Caki2 (cell line): ENCODE data around the gene OSBP2. TPM values are rescaled to one million over a fixed set of nuclear protein-coding genes. Genes with fewer than 3 reads are reported as not detected.

Source experiments
- DNase-seq: peaks from one replicate; pipeline ENCODE4 v3.0.0-alpha.2; 2015; ENCODE audit warnings: low read depth
- in situ Hi-C: cut with HindIII; loops from 2 replicates; pipeline ENCODE4 v1.10.0; 2016; ENCODE audit warnings: low sequenced_read_pairs, low pct_unique_long_range_greater_than_20kb, mixed read lengths
- total RNA-seq: library from RNA; depleted of rRNA; stranded (reverse); fragments of >200 nt; shearing (Covaris generic); gene quantifications from 2 replicates; pipeline ENCODE4 v1.2.3, GENCODE V29; 2014; ENCODE audit warnings: low replicate concordance; rRNA removed

The OSBP2 gene
- total RNA-seq, 1 experiment from 2014 or later: 2.1 TPM

DNA sequence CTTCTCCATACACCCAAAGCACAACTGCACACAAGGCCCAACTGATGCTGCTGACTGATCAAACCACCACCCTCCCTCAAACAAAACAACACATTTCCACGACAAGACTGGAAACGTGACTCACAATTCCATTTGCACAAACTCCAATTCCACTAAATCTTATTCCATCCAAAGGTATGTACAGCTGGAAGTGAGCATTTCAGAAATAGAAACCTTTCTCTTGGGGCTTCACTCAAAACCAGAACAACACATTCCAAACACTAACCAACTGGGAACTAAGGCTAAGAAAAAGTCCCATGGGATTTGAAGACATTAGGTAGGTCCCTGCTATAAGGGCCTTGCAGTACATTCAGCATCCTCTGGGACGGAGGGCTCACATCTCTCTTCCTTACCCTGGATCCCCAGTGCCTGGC lies 254.3 kb downstream of the OSBP2 start:
- in situ Hi-C loops: no loop called here
- no peak for DNase-seq

DNA sequence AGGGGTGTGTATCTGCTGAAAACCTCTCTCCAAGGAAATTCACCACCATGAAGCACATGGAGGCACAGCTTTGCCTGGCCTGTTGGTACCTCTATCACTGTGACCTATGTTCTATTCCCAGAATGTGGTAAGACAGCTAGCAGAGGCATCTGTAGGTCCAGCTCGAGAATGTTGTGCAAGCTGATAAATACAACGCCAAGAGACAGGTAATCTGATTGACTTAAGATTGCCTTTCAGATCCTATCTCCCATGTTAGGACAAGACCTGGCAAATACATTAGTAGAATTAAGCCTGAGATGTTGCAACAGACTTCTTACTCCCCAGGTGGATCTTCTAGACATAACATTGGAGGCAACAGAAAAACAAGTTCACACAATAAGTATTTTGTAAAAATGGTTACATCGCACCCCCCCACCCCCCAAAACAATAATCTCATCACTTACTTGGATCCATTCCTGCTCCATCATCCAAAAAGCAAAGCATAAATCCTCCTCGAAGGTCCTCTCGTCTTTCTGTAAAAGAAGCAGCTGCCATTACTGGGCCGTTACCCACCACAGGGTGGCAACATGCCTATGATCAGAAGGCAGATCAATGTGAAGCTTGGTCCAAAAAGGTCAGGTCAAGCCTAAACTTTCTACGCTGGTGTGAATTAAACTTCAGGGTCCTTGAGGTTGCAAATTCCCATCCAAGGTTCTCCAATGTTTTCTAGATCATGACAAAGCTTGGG lies 255.4 kb downstream of the OSBP2 start:
- DNase-seq: no peak
- in situ Hi-C loops: no loop called here

DNA sequence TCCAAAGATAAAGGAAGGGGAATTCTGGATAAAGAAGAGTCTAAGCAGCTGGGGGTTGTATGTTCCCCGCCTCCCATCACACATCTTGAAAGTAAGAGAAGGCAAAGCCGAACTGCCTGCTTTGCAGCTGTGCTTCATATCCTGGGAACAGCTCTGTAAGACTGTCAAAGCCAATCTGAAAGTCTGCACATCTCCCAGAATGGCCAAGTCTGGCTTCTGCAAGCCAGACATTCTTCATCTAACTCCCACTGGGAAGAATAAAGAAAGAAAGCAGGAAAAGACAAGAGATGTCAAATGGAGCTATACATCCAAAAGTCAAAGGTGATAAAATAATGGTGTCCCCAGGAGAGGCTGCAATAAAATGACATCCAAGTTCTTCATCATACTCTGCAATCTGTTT lies 258.5 kb downstream of the OSBP2 start:
- in situ Hi-C loops: no loop called here
- DNase-seq: no peak

DNA sequence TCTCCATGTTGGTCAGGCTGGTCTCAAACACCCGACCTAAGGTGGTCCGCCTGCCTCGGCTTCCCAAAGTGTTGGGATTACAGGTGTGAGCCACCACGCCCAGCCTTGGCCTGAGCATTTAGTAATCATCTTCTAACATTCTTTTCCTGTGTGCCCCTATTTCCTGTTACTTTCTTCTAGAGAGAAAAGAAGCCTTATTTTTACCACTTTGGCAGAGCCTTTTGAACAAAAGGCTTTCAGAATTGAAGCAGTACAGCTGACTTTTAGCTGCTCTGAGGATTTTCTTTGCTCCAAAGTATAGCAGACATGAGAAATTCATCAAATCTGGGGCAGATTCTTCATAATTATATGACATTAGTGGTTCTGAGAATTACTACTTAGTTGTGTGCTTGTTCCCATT lies 260.5 kb downstream of the OSBP2 start:
- in situ Hi-C loops: no loop called here
- no peak for DNase-seq

Other genes starting within 250 kb of the OSBP2 start
- not detected in 2 replicates for gene SEC14L3, start 222.9 kb upstream of the OSBP2 start, total RNA-seq
- gene SEC14L4, start 189.2 kb upstream of the OSBP2 start, total RNA-seq: 0.14 TPM in 1 of 2 replicates, not detected in the other
- gene SEC14L6, start 148.1 kb upstream of the OSBP2 start, total RNA-seq: 28.2 and 51.2 TPM in 2 replicates
- gene GAL3ST1, start 120.2 kb upstream of the OSBP2 start, total RNA-seq: 46.3 and 76.4 TPM in 2 replicates
- gene PES1, start 103.0 kb upstream of the OSBP2 start, total RNA-seq: 179 and 184 TPM in 2 replicates
- gene TCN2, start 87.7 kb upstream of the OSBP2 start, total RNA-seq: 44.8 and 55.6 TPM in 2 replicates
- 12.5 and 14.2 TPM in 2 replicates for gene SLC35E4, start 59.1 kb upstream of the OSBP2 start, total RNA-seq
- gene DUSP18, start 27.0 kb upstream of the OSBP2 start, total RNA-seq: 3.8 and 16.0 TPM in 2 replicates